ENCODE data around the gene FLCN.

DNA sequence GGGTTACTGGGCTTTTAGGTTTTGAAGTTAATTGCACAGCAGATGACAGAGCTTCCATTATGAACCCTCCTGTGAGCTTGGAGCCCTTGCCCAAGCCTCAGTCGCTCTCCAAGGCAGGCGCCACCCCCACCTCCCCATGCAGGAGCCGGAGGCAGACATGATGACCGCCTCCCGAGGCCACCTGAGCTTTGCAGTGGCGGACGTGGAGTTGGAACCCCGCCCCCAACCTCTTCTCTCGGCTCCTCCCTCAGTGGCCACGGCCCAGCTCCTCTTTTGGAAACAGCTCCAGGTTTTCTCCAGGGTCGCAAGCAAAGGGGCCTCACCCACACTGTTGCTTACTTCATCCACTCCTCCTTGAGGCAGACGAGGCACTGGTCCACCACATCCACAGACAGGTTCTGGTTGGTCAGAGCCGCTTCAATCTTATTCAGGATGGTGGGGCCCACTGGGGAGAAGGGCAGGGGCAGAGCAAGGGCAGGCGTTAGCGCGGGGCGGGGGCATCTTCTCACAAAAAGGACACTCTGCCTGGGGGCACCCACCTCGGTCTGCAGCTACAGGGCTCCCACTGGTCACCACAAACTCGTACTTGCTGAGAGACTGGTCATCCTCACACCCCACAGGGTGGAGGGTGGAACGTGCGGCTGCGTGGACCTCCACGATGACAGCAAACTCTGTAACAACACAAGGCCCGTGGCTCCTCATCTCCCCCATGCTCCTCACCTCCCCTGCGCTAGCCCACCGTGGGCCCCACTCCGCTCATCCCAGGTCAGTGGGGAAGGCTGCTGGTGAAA, 22.1 kb downstream of the FLCN start:
- TF ChIP-seq EZH2 (IDR thresholded peaks at IDR 0.05; ENCODE audit: low read depth, unreplicated experiment) (no peak), CTCF (conservative IDR thresholded peaks at IDR 0.05; ENCODE audit: low read depth in 2 of 2) (no peak), EZH2phosphoT487 (IDR thresholded peaks at IDR 0.05; ENCODE audit: unreplicated experiment) (no peak), REST (IDR thresholded peaks at IDR 0.05; ENCODE audit: unreplicated experiment) (no peak), ETS1 (IDR thresholded peaks at IDR 0.05) (no peak), POLR2AphosphoS5 (IDR thresholded peaks at IDR 0.05; ENCODE audit: low read depth) (no peak), JUNB (IDR thresholded peaks at IDR 0.05; ENCODE audit: unreplicated experiment) (no peak), CREB1 (CRISPR knock-in tag; IDR thresholded peaks at IDR 0.05; ENCODE audit: low read depth) (no peak), ZNF331 (CRISPR knock-in tag; IDR thresholded peaks at IDR 0.05; ENCODE audit: low read depth) (no peak)

Data from GM23338 (cell line).